ENCODE measurements around the gene BCL3. TPM values are rescaled to one million over a fixed set of nuclear protein-coding genes. Genes with fewer than 3 reads are reported as not detected.

BCL3 gene
- total and polyA plus RNA-seq, 2 of the 13 experiments (the other 11 are each of a cell fraction or from before 2014, with no cell fraction given) = 2.3 to 4.0 TPM

DNA sequence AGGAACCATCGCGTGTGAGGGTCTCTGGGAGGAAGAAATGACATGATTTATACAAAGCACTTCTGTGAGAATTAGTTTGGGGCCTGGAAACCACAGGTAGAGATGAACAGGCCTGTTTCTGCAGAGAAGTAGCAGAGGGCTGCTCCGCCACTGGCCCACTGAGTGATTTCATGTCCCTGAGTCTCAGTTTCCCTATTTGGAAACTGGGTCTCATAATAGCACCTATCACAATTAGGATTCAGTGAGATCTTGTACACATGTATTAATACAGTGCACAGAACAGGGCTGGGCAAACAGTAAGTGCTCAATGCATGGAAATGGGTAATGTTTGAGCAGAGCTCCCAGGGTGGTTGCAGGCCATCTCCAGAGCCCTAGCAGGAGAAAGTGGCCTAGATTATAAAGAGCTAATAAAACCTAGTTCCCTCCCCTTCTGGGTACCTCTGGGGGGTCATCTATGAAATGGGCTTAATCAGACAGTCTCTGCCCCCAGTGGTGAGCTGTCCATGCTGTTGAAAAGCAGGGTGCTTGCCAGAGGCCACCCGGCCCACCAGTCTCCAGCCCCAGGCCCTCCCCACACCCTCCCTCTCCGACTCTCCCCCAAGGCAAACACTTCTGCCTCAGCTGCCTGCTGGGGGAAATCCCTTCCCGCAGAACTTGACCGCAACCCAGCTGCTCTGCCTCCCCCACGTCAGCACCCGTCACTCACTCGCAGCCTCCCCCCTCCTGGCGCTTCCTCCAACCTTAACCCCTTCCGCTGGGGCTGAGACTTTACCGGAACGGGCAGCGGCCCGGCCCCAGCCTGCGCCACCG lies 4.5 kb downstream of the BCL3 start (continued):
- TF ChIP-seq ZBTB38 (CRISPR knock-in tag; IDR thresholded peaks at IDR 0.05) = peak; percentile 89
- no peak for TF ChIP-seq ARHGAP35 (CRISPR knock-in tag; IDR thresholded peaks at IDR 0.05; ENCODE audit: borderline replicate concordance)
- no peak for TF ChIP-seq ZSCAN31 (CRISPR knock-in tag; IDR thresholded peaks at IDR 0.05; ENCODE audit: low read depth)
- TF ChIP-seq PITX1 (CRISPR knock-in tag; IDR thresholded peaks at IDR 0.05) = peak; percentile 24; the same call in 1 of the 2 replicates
- TF ChIP-seq HMG20B (CRISPR knock-in tag; conservative IDR thresholded peaks at IDR 0.05) = no peak
- TF ChIP-seq IKZF4 (CRISPR knock-in tag; IDR thresholded peaks at IDR 0.05; ENCODE audit: borderline replicate concordance, low read depth, not compliant biosample characterization) = no peak
- TF ChIP-seq KLF16 (CRISPR knock-in tag; IDR thresholded peaks at IDR 0.05) = no peak
- no peak for TF ChIP-seq KDM5B (CRISPR knock-in tag; IDR thresholded peaks at IDR 0.05; ENCODE audit: borderline replicate concordance)
- TF ChIP-seq, protein P1, sequence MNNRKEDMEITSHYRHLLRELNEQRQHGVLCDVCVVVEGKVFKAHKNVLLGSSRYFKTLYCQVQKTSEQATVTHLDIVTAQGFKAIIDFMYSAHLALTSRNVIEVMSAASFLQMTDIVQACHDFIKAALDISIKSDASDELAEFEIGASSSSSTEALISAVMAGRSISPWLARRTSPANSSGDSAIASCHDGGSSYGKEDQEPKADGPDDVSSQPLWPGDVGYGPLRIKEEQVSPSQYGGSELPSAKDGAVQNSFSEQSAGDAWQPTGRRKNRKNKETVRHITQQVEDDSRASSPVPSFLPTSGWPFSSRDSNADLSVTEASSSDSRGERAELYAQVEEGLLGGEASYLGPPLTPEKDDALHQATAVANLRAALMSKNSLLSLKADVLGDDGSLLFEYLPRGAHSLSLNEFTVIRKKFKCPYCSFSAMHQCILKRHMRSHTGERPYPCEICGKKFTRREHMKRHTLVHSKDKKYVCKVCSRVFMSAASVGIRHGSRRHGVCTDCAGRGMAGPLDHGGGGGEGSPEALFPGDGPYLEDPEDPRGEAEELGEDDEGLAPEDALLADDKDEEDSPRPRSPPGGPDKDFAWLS (CRISPR knock-in tag; IDR thresholded peaks at IDR 0.05; ENCODE audit: borderline replicate concordance) = no peak
- TF ChIP-seq KLF13 (CRISPR knock-in tag; IDR thresholded peaks at IDR 0.05) = no peak
- TF ChIP-seq ZNF33A (CRISPR knock-in tag; IDR thresholded peaks at IDR 0.05; ENCODE audit: borderline replicate concordance) = no peak
- no peak for TF ChIP-seq FIP1L1 (IDR thresholded peaks at IDR 0.05; ENCODE audit: borderline replicate concordance, insufficient read depth, low read depth, low read length)
- peak; percentile 96 for TF ChIP-seq ZBTB33 (CRISPR knock-in tag; IDR thresholded peaks at IDR 0.05)
- TF ChIP-seq ZNF205 (CRISPR knock-in tag; IDR thresholded peaks at IDR 0.05) = peak; percentile 8
- TF ChIP-seq, protein P2, sequence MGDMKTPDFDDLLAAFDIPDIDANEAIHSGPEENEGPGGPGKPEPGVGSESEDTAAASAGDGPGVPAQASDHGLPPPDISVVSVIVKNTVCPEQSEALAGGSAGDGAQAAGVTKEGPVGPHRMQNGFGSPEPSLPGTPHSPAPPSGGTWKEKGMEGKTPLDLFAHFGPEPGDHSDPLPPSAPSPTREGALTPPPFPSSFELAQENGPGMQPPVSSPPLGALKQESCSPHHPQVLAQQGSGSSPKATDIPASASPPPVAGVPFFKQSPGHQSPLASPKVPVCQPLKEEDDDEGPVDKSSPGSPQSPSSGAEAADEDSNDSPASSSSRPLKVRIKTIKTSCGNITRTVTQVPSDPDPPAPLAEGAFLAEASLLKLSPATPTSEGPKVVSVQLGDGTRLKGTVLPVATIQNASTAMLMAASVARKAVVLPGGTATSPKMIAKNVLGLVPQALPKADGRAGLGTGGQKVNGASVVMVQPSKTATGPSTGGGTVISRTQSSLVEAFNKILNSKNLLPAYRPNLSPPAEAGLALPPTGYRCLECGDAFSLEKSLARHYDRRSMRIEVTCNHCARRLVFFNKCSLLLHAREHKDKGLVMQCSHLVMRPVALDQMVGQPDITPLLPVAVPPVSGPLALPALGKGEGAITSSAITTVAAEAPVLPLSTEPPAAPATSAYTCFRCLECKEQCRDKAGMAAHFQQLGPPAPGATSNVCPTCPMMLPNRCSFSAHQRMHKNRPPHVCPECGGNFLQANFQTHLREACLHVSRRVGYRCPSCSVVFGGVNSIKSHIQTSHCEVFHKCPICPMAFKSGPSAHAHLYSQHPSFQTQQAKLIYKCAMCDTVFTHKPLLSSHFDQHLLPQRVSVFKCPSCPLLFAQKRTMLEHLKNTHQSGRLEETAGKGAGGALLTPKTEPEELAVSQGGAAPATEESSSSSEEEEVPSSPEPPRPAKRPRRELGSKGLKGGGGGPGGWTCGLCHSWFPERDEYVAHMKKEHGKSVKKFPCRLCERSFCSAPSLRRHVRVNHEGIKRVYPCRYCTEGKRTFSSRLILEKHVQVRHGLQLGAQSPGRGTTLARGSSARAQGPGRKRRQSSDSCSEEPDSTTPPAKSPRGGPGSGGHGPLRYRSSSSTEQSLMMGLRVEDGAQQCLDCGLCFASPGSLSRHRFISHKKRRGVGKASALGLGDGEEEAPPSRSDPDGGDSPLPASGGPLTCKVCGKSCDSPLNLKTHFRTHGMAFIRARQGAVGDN (CRISPR knock-in tag; IDR thresholded peaks at IDR 0.05) = peak; percentile 63
- no peak for TF ChIP-seq KDM3A (CRISPR knock-in tag; IDR thresholded peaks at IDR 0.05; ENCODE audit: low read depth)
- TF ChIP-seq MAFG (CRISPR knock-in tag; IDR thresholded peaks at IDR 0.05) = no peak
- no peak for TF ChIP-seq TCF7 (IDR thresholded peaks at IDR 0.05; ENCODE audit: low read depth)
- TF ChIP-seq ZNF556 (CRISPR knock-in tag; IDR thresholded peaks at IDR 0.05; ENCODE audit: borderline replicate concordance) = no peak
- TF ChIP-seq NFE2L2 (IDR thresholded peaks at IDR 0.05; ENCODE audit: low read length) = no peak
